HG03575 (cell line): ENCODE measurements around the gene MACROD2.

Experiments
- ATAC-seq: cut with Tn5 transposase; IDR thresholded peaks from one replicate; pipeline ENCODE4 v1.9.1; 2021; ENCODE audit not compliant: unreplicated experiment, insufficient number of reproducible peaks, low FRiP score; ENCODE audit errors: extremely low read depth

Gene MACROD2

GRCh38 chr20:15561707-15562404 is 1566.5 kb downstream of the MACROD2 start:
- ATAC-seq = no peak

- no peak for ATAC-seq
Observed at GRCh38 chr20:15563836-15564235, 1568.5 kb downstream of the MACROD2 start.

GRCh38 chr20:15564981-15565380 is 1569.7 kb downstream of the MACROD2 start:
- ATAC-seq = peak; percentile 59

GRCh38 chr20:15565786-15566185 is 1570.5 kb downstream of the MACROD2 start:
- ATAC-seq = no peak

- ATAC-seq = no peak
Observed at GRCh38 chr20:15567219-15567618, 1571.9 kb downstream of the MACROD2 start.

- ATAC-seq = no peak
Observed at GRCh38 chr20:15570156-15570555, 1574.8 kb downstream of the MACROD2 start.

GRCh38 chr20:15571056-15571455 is 1575.7 kb downstream of the MACROD2 start:
- ATAC-seq = no peak

- no peak for ATAC-seq
Observed at GRCh38 chr20:15575255-15575654, 1579.9 kb downstream of the MACROD2 start.

GRCh38 chr20:15576411-15576810 is 1581.1 kb downstream of the MACROD2 start:
- ATAC-seq = no peak

- ATAC-seq = no peak
Observed at GRCh38 chr20:15578113-15578512, 1582.8 kb downstream of the MACROD2 start.

- ATAC-seq = no peak
Observed at GRCh38 chr20:15579688-15580087, 1584.4 kb downstream of the MACROD2 start.

- no peak for ATAC-seq
Observed at GRCh38 chr20:15582146-15582760, 1586.9 kb downstream of the MACROD2 start.

- no peak for ATAC-seq
Observed at GRCh38 chr20:15584507-15584906, 1589.2 kb downstream of the MACROD2 start.

GRCh38 chr20:15593081-15593480 is 1597.8 kb downstream of the MACROD2 start:
- no peak for ATAC-seq

- ATAC-seq = no peak
Observed at GRCh38 chr20:15594158-15594695, 1598.9 kb downstream of the MACROD2 start.

GRCh38 chr20:15596220-15596890 is 1601.0 kb downstream of the MACROD2 start:
- no peak for ATAC-seq

- ATAC-seq = no peak
Observed at GRCh38 chr20:15597306-15597705, 1602.0 kb downstream of the MACROD2 start.

- no peak for ATAC-seq
Observed at GRCh38 chr20:15599961-15600360, 1604.6 kb downstream of the MACROD2 start.

- no peak for ATAC-seq
Observed at GRCh38 chr20:15600565-15600964, 1605.2 kb downstream of the MACROD2 start.

GRCh38 chr20:15603506-15603905 is 1608.2 kb downstream of the MACROD2 start:
- ATAC-seq = no peak
